Left hindlimb (tissue), 1 donor: ENCODE data around the gene DELE1.

Source experiments
- DNase-seq: peaks from one replicate; pipeline ENCODE4 v3.0.0-alpha.2; 2018

The DELE1 gene

DNA sequence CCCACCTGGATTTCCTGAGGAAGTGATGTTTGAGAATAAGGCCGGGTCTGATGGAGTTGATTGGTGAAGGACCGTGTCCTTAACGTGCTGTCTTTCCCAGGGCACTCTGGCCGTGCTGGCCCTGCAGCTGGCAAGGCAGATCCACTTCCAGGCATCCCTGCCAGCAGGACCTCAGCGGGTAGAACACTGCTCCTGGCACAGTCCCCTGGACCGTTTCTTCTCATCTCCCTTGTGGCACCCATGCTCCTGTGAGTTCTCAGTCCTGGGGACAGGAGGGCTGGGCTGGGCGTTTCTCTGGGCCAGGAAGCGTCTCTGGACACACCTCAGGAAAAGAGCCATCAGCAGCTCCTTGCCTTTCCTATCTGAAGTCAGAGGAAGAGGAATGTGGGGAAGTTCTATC lies 4.4 kb downstream of the DELE1 start:
- no peak for DNase-seq

DNA sequence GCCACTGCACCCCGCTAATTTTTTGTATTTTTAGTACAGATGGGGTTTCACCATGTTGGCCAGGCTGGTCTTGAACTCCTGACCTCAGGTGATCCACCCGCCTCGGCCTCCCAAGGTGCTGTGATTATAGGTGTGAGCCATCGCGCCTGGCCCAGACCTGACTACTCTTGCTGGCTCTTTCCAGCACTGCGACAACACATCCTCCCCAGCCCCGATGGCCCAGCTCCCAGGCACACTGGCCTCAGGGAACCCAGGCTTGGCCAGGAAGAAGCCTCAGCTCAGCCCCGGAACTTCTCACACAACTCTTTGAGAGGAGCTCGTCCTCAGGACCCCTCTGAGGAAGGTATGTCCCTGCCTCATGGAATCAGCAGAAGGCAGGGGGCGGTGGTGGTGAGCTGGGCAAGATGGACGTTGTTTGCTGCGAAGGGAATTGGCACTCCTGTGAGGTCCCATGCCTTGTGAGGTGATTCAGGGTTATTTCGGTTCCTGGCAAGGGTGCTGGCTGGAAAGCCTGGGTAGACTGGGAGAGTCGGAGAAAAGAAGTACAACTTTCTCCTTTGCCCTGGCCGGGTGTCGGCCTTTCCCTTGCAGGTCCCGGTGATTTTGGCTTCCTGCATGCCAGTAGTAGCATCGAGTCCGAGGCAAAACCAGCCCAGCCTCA lies 5.9 kb downstream of the DELE1 start:
- no peak for DNase-seq

DNA sequence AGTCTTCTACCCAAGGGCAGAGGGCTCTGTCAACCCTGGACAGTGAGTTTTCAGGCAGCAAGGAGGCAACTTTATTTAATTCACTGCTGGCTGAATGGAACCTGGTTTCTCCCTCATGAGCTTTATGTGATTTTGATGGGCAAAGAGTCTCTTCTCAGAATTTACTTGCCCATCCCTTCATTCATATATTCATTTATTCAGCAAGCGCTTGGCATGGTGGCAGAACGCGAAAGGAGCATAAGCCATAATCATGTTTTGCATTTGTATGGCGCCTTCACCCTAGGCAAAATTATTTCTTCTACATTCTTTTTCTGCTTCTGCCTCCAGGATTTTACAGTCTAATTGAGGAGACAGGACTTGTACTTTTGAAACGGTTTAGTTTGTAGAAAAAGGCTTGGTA lies 8.0 kb downstream of the DELE1 start:
- no peak for DNase-seq

DNA sequence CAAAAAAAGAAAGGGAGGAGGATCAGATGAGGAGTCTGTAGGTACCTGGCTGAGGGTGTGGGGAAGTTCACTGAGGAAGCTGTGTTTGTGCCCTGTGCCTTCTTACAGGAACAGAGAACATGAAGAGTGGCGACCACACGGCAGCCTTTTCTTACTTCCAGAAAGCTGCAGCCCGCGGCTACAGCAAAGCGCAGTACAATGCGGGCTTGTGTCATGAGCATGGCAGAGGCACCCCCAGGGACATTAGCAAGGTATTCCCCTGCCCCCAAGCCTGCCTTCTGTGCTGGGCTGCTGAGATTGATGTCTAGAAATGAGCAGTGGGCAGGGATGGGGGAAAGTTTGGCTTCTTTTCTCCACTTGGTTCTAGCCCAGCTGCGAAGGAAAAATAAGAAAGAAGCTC lies 9.5 kb downstream of the DELE1 start:
- no peak for DNase-seq

DNA sequence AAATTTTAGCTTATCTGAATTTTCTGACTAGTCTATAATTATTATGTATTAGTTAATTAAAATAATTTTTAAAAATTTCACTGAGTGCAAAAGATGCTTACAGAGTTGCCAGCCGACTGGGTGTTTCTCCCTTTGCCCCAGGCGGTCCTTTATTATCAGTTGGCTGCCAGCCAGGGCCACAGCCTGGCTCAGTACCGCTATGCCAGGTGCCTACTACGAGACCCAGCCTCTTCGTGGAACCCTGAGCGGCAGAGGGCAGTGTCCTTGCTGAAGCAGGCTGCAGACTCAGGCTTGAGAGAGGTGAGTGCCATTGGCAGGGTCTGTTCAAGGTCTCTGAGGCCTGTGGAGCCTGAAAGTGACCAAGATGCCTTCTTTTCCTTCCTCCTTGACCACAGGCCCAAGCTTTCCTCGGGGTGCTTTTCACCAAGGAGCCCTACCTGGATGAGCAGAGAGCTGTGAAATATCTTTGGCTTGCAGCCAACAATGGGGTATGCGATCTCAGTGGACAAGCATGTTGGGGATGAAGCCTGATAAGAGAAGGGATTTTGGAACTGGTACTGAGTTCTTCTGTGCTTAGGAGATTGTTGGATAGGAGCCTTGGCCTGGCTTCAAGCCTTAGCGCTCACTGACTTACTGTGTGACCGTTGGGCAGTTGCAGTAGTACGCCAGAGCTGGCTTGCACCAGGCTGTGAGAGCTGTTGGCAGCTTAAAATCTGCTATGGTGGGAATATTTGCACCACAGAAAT lies 10.6 kb downstream of the DELE1 start:
- DNase-seq = no peak

DNA sequence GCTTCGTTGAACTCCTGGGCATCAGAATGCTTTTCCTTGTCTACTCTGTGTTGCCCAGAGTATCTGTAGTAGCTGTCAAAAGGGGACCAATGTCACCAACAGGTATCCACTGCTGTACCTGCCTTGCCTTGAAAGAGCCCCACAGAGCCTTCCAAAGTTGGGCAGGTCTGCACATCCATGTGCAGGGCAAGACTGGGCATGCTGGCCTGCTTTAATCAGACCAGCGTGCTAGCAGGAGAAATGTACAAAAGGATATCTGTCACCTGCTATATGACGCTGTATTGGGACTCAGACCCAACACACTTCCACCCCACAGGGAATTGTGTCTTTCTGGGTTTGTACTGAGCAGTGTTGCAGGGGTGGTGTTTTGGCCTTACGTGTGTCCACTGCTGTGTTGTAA lies 11.9 kb downstream of the DELE1 start:
- no peak for DNase-seq

- peak; percentile 67 for DNase-seq
These were observed 17.1 kb downstream of the DELE1 start for GRCh38 chr5:141940695-141941271.

DNA sequence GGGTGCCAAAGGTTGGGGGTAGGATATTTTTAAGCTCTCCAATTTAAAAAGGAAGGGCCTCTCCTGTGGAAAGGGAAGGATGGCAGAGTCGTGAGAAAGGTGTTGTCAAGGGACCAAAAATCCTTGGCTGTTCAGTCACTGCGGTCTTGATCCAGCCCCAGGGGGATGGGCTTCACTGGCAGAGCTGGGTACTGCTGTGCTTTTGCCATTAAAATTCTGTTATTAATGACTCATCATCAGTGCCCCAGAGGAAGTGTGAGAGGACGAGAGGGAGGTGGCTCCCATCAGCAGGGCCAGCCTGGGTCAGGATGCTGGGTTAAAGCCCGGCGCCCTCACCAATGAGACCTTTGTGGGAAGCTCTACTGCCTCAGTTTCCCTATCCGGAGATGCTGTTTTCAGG lies 17.6 kb downstream of the DELE1 start:
- DNase-seq = no peak

DNA sequence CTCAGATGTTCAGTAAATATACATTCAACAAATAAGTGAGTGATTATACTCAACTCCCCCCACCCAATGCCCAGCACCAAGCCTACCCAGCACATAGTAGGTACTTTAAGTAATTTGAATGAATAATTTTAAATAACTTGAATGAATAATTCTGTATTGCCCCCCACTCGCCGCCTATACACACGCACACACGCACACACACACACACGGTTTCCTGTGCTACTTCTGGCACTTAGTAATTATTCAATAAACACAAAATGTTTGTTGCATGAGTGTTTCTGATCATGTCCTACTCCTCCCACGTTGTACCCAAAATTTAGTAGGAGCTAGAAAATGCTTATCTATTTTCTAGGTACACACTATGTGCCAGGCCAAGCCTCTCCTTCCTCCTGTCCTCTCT lies 18.1 kb downstream of the DELE1 start:
- DNase-seq = no peak

- no peak for DNase-seq
These were observed 18.6 kb downstream of the DELE1 start for GRCh38 chr5:141942185-141942857.

DNA sequence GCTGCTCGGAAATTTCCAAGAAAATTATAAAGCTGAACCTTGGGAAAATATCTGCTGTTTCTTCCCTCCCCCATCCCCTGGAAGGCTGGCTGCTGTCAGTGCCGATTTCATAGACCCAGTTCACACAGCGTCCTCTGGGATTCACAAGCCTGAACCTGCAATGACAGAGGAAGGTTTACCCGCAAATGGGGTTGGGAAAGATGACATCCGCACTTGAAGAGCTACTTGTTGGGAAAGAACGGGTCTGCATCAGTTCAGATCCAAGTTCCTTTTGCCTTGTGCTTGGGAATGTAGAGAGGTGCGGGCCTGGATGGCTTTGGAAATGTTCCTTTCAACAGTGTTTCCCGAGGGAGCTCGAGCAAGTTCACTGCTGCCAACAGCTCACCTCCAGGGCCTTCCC lies 20.4 kb downstream of the DELE1 start:
- no peak for DNase-seq

DNA sequence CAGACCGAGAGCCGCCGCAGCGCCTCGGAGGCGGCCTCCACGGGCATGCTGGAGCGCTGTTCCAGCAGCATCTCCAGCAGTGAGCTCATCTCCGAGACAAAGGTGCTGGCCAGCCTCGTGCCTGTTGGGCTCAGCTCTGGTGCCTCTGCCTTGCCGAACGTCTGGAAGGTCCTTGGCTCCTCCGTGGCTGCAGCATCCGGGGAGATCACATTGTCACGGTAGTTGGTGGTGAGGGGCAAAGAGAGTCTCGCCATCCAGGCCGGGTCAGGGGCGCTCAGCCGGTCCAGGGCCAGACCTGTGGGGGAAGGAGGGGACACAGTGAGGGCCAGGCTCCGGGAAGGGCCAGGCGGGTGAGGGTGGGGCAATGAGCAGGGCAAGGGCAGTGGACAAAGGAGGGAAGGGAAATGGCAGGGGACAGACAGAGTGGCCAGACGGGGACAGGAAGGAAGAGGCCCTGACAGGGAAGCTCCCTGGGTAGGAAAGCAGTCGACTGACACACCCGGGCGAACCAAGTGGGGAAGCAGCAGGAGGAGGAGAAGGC lies 21.9 kb downstream of the DELE1 start:
- peak; percentile 53 for DNase-seq

- no peak for DNase-seq
These were observed 23.6 kb downstream of the DELE1 start for GRCh38 chr5:141947316-141947715.

- no peak for DNase-seq
These were observed 25.1 kb downstream of the DELE1 start for GRCh38 chr5:141948812-141949211.

DNA sequence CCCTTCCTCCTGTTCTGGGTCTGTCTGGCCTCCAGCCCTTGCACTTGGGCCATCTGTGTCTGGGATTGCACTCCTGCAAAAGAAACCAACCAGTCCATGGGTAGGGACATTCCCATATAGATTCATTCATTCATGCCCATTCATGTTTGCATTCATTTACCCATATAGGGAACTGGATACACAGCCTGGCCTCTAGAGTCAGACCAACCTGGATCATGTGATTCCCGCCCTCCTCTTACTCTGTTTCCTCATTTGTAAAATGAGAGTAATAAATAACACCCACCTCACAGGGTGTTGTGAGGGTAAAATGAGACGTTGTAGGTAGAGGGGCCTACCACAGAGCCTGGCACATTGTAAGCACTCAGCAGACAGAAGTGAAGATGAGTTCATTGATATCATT lies 25.8 kb downstream of the DELE1 start:
- no peak for DNase-seq

GRCh38 chr5:141950207-141951005 lies 26.7 kb downstream of the DELE1 start:
- no peak for DNase-seq

- no peak for DNase-seq
These were observed 27.7 kb downstream of the DELE1 start for GRCh38 chr5:141951332-141951781.

- DNase-seq = no peak
These were observed 28.3 kb downstream of the DELE1 start for GRCh38 chr5:141952020-141952419.

DNA sequence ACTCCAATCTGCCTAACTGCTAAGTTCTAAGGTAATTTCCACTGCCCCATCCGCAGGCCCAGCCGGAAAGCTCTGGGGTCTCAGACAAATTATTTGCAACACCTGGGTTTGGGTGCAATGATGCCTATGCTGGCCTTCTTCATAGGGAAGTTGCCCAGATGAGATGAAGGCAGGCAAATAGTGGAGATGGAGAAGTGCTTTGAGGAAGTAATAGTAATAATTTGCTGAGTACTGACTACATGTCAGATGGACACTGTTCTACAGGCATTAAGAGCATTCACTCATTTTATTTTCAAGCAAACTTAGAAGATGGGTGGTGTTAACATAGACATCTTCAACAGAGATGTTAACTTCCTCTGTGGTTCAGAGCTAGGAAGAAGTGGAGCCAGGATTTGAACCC lies 30.5 kb downstream of the DELE1 start:
- DNase-seq = no peak

GRCh38 chr5:141957367-141957996 lies 33.8 kb downstream of the DELE1 start:
- no peak for DNase-seq

- peak; percentile 75 for DNase-seq
These were observed 34.4 kb downstream of the DELE1 start, which contains the start of gene PCDH12 for GRCh38 chr5:141958113-141958512. TSS of gene PCDH12 (minus strand) at chr5:141958202. CDS start at chr5:141957851, 351 bp downstream.
